HG03442 (cell line): ENCODE results near the gene ACSF3.
"Not testable (repeated sequence)": the region's sequence is repeated elsewhere in the genome, so short reads cannot be mapped to it uniquely, and the experiment has no call there.

ENCODE experiments used
- ATAC-seq: cut with Tn5 transposase; IDR thresholded peaks from one replicate; pipeline ENCODE4 v1.9.1; 2021; ENCODE audit warnings: mild to moderate bottlenecking, moderate library complexity; ENCODE audit not compliant: unreplicated experiment

ACSF3 gene

GRCh38 chr16:89187032-89187769, 93.5 kb downstream of the ACSF3 start:
- ATAC-seq, result no peak

GRCh38 chr16:89187770-89188392, 94.2 kb downstream of the ACSF3 start:
- ATAC-seq, result no peak

- ATAC-seq, result not testable (repeated sequence)
Observed at GRCh38 chr16:89188471-89189357, 95.1 kb downstream of the ACSF3 start.

GRCh38 chr16:89189358-89190025, 95.8 kb downstream of the ACSF3 start:
- ATAC-seq, result no peak

- no peak for ATAC-seq
Observed at GRCh38 chr16:89190150-89190958, 96.7 kb downstream of the ACSF3 start.

- no peak for ATAC-seq
Observed at GRCh38 chr16:89191033-89191900, 97.6 kb downstream of the ACSF3 start.

- ATAC-seq, result no peak
Observed at GRCh38 chr16:89191901-89192185, 98.2 kb downstream of the ACSF3 start.

- not testable (repeated sequence) for ATAC-seq
Observed at GRCh38 chr16:89192186-89192955, 98.7 kb downstream of the ACSF3 start.

GRCh38 chr16:89192956-89193575, 99.4 kb downstream of the ACSF3 start:
- ATAC-seq, result no peak

- ATAC-seq, result no peak
Observed at GRCh38 chr16:89193576-89194293, 100.1 kb downstream of the ACSF3 start.

GRCh38 chr16:89194340-89195311, 101.0 kb downstream of the ACSF3 start:
- no peak for ATAC-seq

- no peak for ATAC-seq
Observed at GRCh38 chr16:89195521-89196171, 102.0 kb downstream of the ACSF3 start.

- no peak for ATAC-seq
Observed at GRCh38 chr16:89197033-89197632, 103.5 kb downstream of the ACSF3 start.

GRCh38 chr16:89197633-89198416, 104.2 kb downstream of the ACSF3 start:
- no peak for ATAC-seq
